ENCODE data around the gene PC. TPM values are rescaled to one million over a fixed set of nuclear protein-coding genes. Genes with fewer than 3 reads are reported as not detected.

PC gene
- total and polyA plus RNA-seq, 9 donors = 4.2 to 27.5 (median 14.7) TPM

DNA sequence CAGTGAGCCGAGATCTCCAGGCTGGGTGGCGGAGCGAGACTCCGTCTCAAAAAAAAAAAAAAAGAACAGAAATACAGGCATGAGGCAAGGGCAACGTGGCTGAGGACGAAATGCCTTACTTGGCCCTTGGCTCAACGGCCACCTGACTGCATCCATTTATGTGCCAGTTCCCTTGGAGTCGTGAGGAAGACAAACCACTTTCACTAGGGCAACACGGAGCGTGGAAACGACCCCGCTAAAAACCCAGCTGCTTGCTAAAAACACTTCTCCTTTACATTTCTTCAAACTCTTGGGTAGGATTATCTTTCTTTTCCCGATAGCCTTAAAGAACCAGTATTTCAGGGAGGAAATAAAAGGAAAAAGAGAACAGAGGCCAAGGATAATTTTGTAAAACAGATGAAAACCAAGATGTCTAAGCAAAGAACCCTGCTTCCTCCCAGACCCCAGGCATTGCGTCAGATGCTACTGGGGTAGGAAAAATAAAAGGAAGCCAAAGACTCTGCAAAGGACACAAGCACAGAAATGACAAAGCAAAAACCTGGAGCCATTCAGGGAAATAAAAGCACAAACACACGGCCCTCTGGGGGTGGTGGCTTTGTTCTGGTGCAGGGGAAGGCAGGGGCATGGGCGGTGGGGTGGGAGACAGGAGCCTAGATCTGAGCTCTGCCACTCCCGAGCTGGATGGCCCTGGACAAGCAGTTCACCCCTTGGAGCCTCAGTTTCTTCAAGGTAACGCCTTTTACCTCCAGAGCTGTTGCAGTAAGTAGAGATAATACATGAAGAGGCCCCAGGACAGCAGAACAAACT is 37.0 kb downstream of the PC start:
- Histone ChIP-seq H3K36me3 (no peaks in the 10 kb centered on the region), H3K27me3 (no peaks in the 10 kb centered on the region), H3K4me3 (no peak overlapping the region), H3K9me3 (no peaks in the 10 kb centered on the region), H3K27ac (no peak overlapping the region), H3K4me1 (ENCODE audit: insufficient read depth) (no peaks in the 10 kb centered on the region)
- TF ChIP-seq, protein P1, sequence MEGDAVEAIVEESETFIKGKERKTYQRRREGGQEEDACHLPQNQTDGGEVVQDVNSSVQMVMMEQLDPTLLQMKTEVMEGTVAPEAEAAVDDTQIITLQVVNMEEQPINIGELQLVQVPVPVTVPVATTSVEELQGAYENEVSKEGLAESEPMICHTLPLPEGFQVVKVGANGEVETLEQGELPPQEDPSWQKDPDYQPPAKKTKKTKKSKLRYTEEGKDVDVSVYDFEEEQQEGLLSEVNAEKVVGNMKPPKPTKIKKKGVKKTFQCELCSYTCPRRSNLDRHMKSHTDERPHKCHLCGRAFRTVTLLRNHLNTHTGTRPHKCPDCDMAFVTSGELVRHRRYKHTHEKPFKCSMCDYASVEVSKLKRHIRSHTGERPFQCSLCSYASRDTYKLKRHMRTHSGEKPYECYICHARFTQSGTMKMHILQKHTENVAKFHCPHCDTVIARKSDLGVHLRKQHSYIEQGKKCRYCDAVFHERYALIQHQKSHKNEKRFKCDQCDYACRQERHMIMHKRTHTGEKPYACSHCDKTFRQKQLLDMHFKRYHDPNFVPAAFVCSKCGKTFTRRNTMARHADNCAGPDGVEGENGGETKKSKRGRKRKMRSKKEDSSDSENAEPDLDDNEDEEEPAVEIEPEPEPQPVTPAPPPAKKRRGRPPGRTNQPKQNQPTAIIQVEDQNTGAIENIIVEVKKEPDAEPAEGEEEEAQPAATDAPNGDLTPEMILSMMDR (IDR thresholded peaks at IDR 0.05) = no peak
- DNase-seq = no peak
- intact Hi-C loops (cut with DNase I) = no loop called here
- 81 to 89% (median 82%) methylated on average over 18 of the region's 18 CpGs for WGBS, 3 donors

DNA sequence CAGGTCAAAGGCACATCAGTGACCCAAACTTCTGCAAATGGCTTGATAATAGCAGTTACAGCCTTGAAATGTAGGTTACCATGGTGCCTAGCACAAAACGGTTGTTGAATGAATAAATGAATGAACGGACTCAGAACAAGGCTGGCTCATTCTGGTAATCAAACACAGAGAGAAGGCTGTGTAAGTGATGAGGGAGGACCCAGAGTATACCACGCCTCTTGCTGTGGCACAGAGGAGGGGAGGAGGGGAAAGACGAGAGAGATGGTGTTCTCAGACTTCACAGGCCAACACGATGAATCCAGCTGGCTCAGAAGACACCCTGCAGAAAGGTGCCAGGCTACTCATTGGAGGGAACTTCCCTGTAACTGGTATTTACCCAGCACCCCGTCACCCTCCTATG is 38.3 kb downstream of the PC start:
- H3K36me3 ChIP-seq = no peaks in the 10 kb centered on the region
- no peak overlapping the region for H3K27ac ChIP-seq
- 78 to 83% (median 79%) methylated on average over 6 of the region's 6 CpGs for WGBS, 3 donors
- intact Hi-C loops (cut with DNase I) = no loop called here
- H3K9me3 ChIP-seq = no peaks in the 10 kb centered on the region
- TF ChIP-seq EP300 (IDR thresholded peaks at IDR 0.05) (no peak), POLR2A (IDR thresholded peaks at IDR 0.05) (no peak)
- TF ChIP-seq, protein P1 (IDR thresholded peaks at IDR 0.05) = no peak
- DNase-seq = no peak
- no peaks in the 10 kb centered on the region for H3K27me3 ChIP-seq
- H3K4me3 ChIP-seq = no peak overlapping the region
- no peaks in the 10 kb centered on the region for H3K4me1 ChIP-seq (ENCODE audit: insufficient read depth)

DNA sequence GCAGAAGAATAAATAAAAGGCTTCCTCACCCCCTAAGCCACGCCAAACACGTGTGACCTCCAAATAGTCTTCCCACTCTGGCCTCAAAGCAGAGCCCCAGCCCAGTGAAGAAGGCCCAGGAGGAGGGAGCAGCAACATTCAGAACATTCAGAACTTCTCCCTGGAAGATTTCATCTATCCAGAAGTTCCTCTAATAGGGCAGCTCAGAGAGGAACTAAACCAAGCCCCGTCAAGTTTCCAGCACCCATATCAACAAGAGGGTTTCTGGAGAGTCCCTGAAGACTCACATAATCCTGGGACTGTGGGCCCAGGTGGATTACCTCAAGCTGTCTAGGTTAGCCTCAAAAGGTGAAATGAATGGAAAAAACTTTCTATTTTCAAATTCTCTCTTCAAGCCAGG is 39.4 kb downstream of the PC start:
- WGBS, 3 donors = 86 to 95% (median 89%) methylated on average over 3 of the region's 3 CpGs
- no peak overlapping the region for H3K27ac ChIP-seq
- H3K4me3 ChIP-seq = no peak overlapping the region
- TF ChIP-seq POLR2A (IDR thresholded peaks at IDR 0.05) (no peak), EP300 (IDR thresholded peaks at IDR 0.05) (no peak)
- intact Hi-C loops (cut with DNase I) = no loop called here
- DNase-seq = no peak
- H3K36me3 ChIP-seq = no peaks in the 10 kb centered on the region
- H3K27me3 ChIP-seq = no peaks in the 10 kb centered on the region
- H3K4me1 ChIP-seq (ENCODE audit: insufficient read depth) = no peaks in the 10 kb centered on the region
- H3K9me3 ChIP-seq = no peaks in the 10 kb centered on the region

DNA sequence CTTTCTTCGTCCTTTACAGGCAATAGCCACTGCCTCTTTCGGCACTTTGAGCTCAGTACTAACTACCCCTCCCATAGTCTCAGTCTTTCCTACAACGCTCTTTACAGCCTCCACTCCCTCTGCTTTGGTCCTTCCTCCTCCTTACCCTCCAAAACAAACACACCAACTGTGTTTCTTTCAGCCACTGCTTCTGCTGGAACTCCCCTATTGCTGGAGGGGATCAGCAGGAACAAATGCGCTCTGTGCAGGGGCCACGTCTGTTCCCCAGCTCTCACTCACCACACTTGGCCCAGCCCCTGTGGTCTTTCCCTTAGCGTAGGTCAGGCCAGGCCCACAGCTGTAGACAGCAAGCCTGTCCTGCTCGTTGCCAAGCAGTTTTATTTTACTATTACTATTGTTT is 42.3 kb downstream of the PC start:
- intact Hi-C loops (cut with DNase I) = no loop called here
- H3K4me3 ChIP-seq = no peak overlapping the region
- H3K4me1 ChIP-seq (ENCODE audit: insufficient read depth) = no peaks in the 10 kb centered on the region
- 79 to 89% (median 85%) methylated on average over 7 of the region's 7 CpGs for WGBS, 3 donors
- H3K27ac ChIP-seq = no peak overlapping the region
- H3K36me3 ChIP-seq = no peaks in the 10 kb centered on the region
- DNase-seq = no peak
- no peaks in the 10 kb centered on the region for H3K9me3 ChIP-seq
- no peaks in the 10 kb centered on the region for H3K27me3 ChIP-seq
- no peak for TF ChIP-seq EP300 (IDR thresholded peaks at IDR 0.05)
- TF ChIP-seq, protein P1 (IDR thresholded peaks at IDR 0.05) = no peak
- TF ChIP-seq POLR2A (IDR thresholded peaks at IDR 0.05) = no peak

DNA sequence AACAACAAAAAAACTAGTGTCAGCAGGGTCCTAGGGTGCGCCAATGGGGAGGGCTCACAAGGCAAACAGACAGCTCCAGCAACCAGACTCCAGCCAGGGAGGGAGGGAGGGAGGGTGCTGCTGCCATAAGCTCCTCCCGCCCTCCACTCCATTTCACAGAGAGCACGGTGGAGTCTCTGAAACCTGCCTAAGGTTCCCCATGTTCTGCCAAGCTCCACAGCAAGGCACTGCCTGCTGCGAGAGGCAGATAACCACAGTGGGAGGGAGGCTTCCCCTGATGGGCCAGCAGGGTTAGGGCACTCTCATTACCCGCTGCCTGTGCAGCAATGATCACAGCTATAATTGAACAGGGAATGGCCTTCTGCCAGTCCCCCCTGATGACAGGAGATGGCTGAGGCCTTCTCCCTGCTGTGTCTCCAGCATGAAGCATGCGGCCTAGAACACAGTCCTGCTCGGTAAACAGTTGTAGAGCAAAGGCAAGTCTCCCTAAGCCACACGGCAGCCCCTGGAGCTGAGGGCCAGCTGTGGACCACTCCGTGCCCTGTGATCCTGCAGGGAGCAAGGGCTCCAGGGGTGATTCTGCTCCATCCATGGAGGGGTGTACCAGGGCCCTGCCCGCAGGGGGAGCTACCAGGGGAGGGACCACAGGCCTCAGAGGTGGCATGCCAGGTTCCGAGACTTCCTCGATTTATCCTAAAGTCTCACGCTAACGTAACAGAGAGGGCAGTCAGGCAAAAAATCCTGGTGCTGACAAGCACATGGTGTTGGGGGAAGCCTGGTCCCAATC is 42.9 kb downstream of the PC start:
- H3K27me3 ChIP-seq = no peaks in the 10 kb centered on the region
- 86 to 88% (median 87%) methylated on average over 14 of the region's 14 CpGs for WGBS, 3 donors
- H3K36me3 ChIP-seq = no peaks in the 10 kb centered on the region
- H3K4me1 ChIP-seq (ENCODE audit: insufficient read depth) = no peaks in the 10 kb centered on the region
- no peak for DNase-seq
- TF ChIP-seq EP300 (IDR thresholded peaks at IDR 0.05) (no peak), POLR2A (IDR thresholded peaks at IDR 0.05) (no peak)
- TF ChIP-seq, protein P1 (IDR thresholded peaks at IDR 0.05) = no peak
- no peaks in the 10 kb centered on the region for H3K9me3 ChIP-seq
- intact Hi-C loops (cut with DNase I) = no loop called here
- H3K4me3 ChIP-seq = no peak overlapping the region
- no peak overlapping the region for H3K27ac ChIP-seq

Data from ovary (tissue), 9 donors.